ENCODE data around the gene DNAJB11.

GRCh38 chr3:186552408-186553031, 18.0 kb upstream of the DNAJB11 start:
- no peak for TF ChIP-seq CTCF (IDR thresholded peaks at IDR 0.05)
- no peak for TF ChIP-seq POLR2AphosphoS5 (IDR thresholded peaks at IDR 0.05; ENCODE audit: low read depth, low read length)
- no peak for TF ChIP-seq REST (IDR thresholded peaks at IDR 0.05; ENCODE audit: insufficient read depth in 1 of 2, low read depth in 2 of 2, low read length in 1 of 2)
- no peak for TF ChIP-seq TCF7L2 (IDR thresholded peaks at IDR 0.05; ENCODE audit: low read depth, low read length)
